DOHH2 (cell line): ENCODE data around the gene PRDM4.

ENCODE experiments used
- EZH2phosphoT487 ChIP-seq: fragments of 200-600 bp; sonication (generic); IDR thresholded peaks from 2 replicates; pipeline ENCODE4 v1.6.1; 2017; ENCODE audit warnings: borderline replicate concordance, mild to moderate bottlenecking, antibody characterized with exemption, low read length, moderate library complexity, mixed read lengths
- TF ChIP-seq, protein P1 (sequence below): fragments of 200-600 bp; sonication (generic); IDR thresholded peaks from one replicate; pipeline ENCODE4 v1.5.1; 2014; ENCODE audit warnings: antibody characterized with exemption, mild to moderate bottlenecking, low read depth, low read length; ENCODE audit not compliant: poor library complexity, severe bottlenecking

DNA sequence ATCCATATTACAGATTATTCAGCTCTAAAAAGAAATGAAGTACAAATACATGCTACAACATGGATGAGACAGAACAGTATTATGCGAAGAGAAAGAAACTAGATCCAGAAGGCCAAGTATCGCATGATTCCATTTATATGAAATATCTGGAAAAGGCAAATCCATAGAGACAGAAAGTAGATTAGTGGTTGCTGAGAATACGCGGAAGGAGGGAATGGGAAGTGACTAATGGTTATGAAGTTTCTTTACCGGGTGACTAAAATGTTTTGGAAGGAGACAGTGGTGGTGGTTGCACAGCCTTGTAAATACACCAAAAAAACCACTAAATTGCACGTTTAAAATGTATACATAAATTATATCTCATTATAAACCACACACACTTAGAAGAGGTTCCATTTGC, 12.5 kb downstream of the PRDM4 start:
- TF ChIP-seq, protein P1, sequence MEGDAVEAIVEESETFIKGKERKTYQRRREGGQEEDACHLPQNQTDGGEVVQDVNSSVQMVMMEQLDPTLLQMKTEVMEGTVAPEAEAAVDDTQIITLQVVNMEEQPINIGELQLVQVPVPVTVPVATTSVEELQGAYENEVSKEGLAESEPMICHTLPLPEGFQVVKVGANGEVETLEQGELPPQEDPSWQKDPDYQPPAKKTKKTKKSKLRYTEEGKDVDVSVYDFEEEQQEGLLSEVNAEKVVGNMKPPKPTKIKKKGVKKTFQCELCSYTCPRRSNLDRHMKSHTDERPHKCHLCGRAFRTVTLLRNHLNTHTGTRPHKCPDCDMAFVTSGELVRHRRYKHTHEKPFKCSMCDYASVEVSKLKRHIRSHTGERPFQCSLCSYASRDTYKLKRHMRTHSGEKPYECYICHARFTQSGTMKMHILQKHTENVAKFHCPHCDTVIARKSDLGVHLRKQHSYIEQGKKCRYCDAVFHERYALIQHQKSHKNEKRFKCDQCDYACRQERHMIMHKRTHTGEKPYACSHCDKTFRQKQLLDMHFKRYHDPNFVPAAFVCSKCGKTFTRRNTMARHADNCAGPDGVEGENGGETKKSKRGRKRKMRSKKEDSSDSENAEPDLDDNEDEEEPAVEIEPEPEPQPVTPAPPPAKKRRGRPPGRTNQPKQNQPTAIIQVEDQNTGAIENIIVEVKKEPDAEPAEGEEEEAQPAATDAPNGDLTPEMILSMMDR, result no peak
- TF ChIP-seq EZH2phosphoT487, result no peak
